GM19463 (cell line): Measurements from ENCODE around the gene UBAC2.

ENCODE experiments used
- ATAC-seq: cut with Tn5 transposase; IDR thresholded peaks from one replicate; pipeline ENCODE4 v1.9.1; 2021; ENCODE audit warnings: mild to moderate bottlenecking, moderate library complexity; ENCODE audit not compliant: unreplicated experiment

UBAC2 gene

GRCh38 chr13:99307648-99308339 is 107.1 kb downstream of the UBAC2 start:
- ATAC-seq = peak; percentile 29

- ATAC-seq = no peak
These were observed 107.9 kb downstream of the UBAC2 start for GRCh38 chr13:99308471-99309087.

GRCh38 chr13:99310382-99311031 is 109.9 kb downstream of the UBAC2 start:
- ATAC-seq = peak; percentile 29

DNA sequence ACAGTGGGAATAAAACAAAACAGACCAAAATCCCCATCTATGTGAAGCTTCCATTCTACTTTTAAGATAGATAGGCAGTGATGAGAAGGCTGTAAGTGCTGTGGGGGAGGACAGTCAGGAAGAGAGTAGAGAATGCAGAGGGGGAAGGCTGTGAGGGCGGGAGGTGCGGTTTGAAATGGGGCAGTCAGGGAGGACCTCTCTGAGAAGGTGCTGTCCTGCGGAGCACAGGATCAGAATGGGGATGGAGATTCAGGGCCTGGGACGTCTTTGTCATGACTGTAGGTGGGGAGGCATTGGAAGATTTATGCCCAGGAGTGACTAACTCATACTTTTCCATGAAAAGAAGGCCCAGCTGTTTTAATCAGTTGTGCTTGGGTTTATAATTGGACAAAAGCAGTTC is 110.5 kb downstream of the UBAC2 start:
- ATAC-seq = no peak

DNA sequence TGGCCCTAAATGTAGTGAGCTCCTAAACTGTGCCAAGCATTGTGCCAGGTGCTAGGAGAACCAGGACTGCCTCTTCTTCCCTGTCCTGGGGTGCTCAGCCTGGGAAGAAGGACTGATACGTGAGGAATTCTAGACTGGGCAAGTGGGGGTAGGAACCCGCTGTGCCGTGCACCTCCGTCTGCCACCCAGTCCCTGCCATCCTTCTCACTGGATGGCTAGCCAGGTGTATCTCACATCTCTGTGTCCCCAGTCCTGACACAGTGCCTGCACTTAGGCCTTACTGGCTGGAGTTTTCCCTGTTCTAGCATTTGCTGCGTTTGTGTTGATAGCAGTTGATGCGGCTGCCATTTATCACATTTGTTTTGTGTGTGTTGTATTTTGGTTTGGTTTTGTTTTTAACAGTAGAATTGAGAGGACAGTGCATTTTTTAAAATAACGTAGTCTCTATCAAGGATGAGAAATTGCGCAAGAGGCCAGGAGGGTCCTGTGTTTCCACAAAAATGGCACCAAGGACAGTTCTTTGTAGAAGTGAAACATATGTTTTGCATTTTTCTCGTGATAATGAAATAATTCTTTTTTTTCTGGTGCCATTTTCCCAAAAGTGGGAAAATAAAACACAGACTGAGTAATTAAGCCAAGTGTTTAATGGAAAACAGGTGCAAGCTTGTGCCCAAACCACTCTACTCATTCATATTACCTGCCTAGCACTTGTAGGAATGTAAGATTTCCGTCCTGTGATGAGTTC is 111.3 kb downstream of the UBAC2 start:
- no peak for ATAC-seq

GRCh38 chr13:99312493-99312883 is 111.8 kb downstream of the UBAC2 start:
- no peak for ATAC-seq

- ATAC-seq = no peak
These were observed 112.8 kb downstream of the UBAC2 start for GRCh38 chr13:99313501-99313900.

DNA sequence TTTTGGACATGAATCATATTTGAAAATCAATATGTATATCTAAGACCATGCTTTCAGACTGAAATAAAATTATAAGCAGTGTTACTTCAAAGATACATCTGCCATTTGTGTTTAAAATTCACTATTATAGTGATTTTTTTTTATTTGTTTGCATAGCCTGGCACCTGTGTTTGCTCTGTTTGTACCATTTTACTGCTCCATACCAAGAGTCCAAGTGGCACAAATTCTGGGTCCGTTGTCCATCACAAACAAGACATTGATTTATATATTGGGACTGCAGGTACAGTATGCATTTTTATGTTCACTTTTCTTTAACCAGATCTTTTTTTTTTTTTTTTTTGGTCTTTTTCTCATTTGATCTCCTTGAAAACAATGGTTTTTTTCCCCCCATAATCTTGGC is 113.3 kb downstream of the UBAC2 start:
- no peak for ATAC-seq

DNA sequence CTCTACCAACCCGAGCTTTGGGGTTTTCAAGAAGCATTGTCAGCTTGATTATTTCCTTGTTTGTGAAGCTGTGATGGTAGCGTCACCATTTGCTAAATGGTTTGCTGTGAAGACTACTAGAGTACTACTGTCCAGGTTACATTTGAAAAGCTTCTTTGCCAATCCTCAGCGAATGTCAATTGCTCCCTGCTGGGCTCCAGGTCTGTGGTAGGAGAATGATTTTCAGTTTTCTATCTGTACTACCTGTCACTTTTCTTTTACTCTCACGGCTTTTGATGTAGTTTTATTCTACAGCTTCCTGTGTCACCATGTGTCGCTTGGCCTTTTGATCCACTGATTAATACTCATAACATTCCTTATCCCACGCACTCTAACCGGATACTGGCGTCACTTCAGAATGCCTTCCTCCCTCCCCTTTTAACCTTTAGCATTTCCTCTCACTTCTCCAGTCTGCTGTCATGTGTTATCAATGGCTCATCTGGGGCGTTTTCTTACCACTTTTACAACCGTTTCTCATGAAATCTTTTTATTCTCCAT is 114.1 kb downstream of the UBAC2 start:
- ATAC-seq = no peak

GRCh38 chr13:99315186-99315585 is 114.5 kb downstream of the UBAC2 start:
- ATAC-seq = no peak

DNA sequence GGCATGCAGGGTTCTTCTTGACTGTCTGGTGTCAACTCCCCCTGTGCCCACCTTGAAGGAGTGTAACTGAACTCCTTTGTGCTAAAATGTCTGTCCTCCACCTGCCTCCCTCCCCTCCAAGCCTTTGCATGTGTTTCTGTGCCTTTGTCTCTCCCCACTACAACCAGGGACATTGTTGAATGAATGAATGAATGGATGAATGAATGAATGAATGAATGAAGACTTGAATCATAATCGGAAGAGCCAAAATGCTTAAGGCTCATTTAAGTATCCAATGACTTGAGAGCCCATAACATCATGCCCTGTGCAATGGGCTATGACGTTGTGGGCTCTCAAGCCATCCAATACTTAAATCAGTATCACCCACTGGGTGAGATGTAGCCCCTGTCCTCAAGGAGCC is 115.6 kb downstream of the UBAC2 start:
- ATAC-seq = no peak

DNA sequence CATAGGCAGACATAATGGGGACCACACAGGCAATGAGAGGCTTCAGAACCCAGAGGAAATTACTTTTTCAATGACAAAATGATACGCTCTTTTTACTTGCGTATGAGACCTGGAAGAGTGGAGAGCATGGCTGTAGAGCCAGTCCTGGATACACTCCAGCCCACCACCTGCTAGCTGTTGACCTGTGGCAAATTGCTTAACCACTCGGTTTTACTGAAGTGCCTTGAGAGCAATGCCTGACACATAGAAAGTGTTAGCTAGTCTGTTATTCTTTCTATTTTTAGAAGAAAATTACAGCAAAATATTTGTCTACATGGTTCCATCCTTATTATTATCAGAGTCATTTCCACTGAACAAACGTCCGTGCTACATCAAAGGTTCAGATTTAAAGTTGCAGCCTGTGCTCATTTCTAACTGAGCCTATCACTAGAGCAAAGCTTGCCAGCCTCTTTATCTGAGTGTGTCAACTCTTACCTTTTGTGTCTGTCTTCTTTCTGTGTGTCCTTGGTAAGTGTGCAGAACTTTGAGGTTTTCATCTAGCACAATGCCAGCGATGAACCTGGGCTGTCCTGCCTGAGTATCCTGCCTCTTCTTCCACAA is 116.1 kb downstream of the UBAC2 start:
- no peak for ATAC-seq

- no peak for ATAC-seq
These were observed 120.2 kb downstream of the UBAC2 start for GRCh38 chr13:99320693-99321481.

- no peak for ATAC-seq
These were observed 121.1 kb downstream of the UBAC2 start for GRCh38 chr13:99321709-99322108.

DNA sequence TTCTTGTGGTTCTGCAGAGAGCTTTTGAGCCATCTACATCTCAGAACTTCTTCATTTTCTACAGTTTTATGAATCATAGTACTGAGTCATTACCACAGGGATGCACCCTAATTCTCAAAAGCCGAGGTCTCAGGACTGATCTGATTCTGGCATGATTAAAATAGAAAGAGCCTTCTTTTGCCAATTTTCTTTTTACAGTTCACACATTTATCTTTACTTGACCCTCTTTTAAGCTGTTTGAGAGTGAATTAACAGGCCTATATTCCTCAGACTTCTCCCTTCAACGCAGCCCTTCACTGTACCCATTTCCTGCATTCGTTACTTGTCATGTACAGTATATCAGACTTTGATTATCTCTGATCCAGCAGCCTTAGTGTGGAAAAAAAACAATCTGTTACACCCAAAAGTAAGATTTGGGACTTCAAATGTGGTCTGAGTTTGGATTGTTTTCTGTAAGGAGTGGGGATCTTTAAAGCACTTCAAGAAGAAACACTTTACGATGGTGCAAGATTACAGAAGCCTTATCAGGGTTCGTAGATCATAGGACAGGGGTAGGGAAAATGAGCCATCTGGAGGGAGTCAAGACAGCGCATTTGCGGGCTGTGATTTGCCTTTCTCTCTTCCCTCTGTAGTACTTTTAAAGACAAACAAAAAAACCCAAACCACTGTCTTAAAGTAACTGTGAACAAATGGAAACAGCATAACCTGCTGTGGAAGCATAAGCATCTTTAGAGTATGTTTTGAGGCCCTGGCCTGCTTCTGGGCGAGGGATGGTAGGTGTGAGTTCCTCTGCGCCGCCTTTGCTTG is 121.8 kb downstream of the UBAC2 start:
- peak; percentile 87 for ATAC-seq

DNA sequence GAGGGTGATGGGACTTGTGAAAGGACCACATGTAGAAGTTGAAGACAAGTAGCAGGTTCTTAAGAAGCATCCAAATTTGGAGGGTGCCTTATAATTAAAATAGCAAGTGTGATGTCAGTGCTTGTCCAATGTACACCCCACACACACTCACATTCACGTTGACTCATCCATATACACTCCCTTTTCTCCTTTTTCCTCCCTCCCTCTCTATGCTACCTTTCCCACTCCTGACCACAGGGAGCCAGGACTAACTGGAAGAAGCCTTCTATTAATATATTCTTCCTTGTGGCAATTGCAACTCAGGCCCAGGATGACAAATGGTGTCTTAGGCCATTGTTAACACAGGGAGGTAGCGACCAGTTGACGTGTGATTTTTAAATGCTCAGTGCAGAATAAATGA is 122.8 kb downstream of the UBAC2 start:
- ATAC-seq = no peak

DNA sequence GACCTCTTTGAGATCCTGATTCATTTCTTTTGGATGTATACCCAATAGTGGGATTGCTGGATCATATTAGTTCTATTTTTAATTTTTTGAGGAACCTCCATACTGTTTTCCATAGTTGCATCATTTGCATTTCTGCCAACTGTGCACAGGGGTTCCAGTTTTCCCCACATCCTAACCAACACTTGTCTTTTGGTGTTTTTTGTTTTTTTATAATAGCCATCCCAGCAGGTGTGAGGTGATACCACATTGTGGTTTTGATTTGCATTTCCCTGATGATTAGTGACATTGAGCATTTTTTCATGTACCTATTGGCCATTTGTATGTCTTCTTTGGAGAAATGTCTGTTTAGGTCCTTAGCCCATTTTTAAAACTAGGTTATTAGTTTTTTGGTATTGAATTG is 125.4 kb downstream of the UBAC2 start:
- no peak for ATAC-seq

GRCh38 chr13:99327126-99327525 is 126.5 kb downstream of the UBAC2 start:
- no peak for ATAC-seq

GRCh38 chr13:99327761-99328160 is 127.1 kb downstream of the UBAC2 start:
- no peak for ATAC-seq
